Measurements from ENCODE around the gene CLTB. TPM values are rescaled to one million over a fixed set of nuclear protein-coding genes. Genes with fewer than 3 reads are reported as not detected.

The CLTB gene
- total and polyA plus RNA-seq, 10 of the 15 experiments (the other 5 are each of a cell fraction or from before 2014, with no cell fraction given), result 1.6 to 52.8 (median 36.9) TPM

DNA sequence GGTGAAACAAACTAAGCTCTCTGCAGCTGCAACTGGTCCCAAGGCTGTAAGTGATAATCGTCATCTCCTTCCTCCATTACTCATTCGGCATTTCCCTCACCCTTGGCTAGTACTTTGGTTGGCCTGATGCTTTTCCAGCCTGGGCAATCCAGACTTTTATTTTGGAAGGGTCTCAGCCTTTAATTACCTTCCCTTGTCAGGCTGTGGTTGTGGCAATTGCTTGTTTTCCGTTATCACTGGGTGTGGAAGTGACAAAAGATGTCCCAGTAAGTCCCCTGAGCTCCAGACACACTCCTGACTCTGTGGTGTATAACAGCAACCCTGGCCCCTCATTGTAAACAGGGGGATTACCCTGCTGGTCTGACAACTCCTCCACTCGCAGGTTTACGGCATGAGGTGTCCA, 25.6 kb upstream of the CLTB start:
- no peak overlapping the region; the same call in 1 of the 2 replicates for H2AFZ ChIP-seq (ENCODE audit: control insufficient read depth, low read depth, low read length)
- CTCF ChIA-PET, result interaction anchor here (1.9 kb wide), 1 partner anchor 25 kb away, joined by 5 read pairs; no protein-coding TSS in a partner anchor
- H4K20me1 ChIP-seq (ENCODE audit: control insufficient read depth, insufficient read depth), result no peaks in the 10 kb centered on the region
- no peak overlapping the region for H3K4me3 ChIP-seq
- FAIRE-seq (no peak), DNase-seq (ENCODE audit: low read depth, low spot score) (no peak), ATAC-seq (no peak)
- H3K79me2 ChIP-seq (ENCODE audit: control insufficient read depth, insufficient read depth, low read length), result no peaks in the 10 kb centered on the region
- in situ Hi-C loops (cut with MboI), result no loop called here
- H3K27me3 ChIP-seq (replicated peaks in 1 of 2; ENCODE audit: control insufficient read depth in 2 of 2, insufficient read depth in 2 of 2, low read length in 1 of 2), result 0 out of 4 replicates have a peak, but pooled peaks cover 0 to 2% of the 10 kb centered on the region in 2 experiments
- TF ChIP-seq JUND (IDR thresholded peaks at IDR 0.05; ENCODE audit: low read depth, low read length) (no peak), TCF7 (IDR thresholded peaks at IDR 0.05; ENCODE audit: borderline replicate concordance) (no peak), ZNF687 (IDR thresholded peaks at IDR 0.05) (no peak), PAX5 (IDR thresholded peaks at IDR 0.05; ENCODE audit: borderline replicate concordance, low read depth, low read length) (no peak), NR2C1 (IDR thresholded peaks at IDR 0.05) (no peak), REST (IDR thresholded peaks at IDR 0.05; ENCODE audit: low read depth, low read length) (no peak), PAX8 (IDR thresholded peaks at IDR 0.05) (no peak), MTA2 (IDR thresholded peaks at IDR 0.05; ENCODE audit: low read depth) (no peak), IKZF2 (IDR thresholded peaks at IDR 0.05) (no peak), HDAC2 (IDR thresholded peaks at IDR 0.05) (no peak), ZNF622 (IDR thresholded peaks at IDR 0.05) (no peak), TAF1 (IDR thresholded peaks at IDR 0.05; ENCODE audit: borderline replicate concordance, low read depth, low read length) (no peak)
- 16% methylated on average over 5 of the region's 5 CpGs for WGBS (ENCODE audit: insufficient coverage, insufficient replicate concordance, low lambda C conversion rate, missing lambda C conversion rate)
- intact Hi-C loops (cut with micrococcal nuclease; ENCODE audit: unreplicated experiment), result no loop called here
- H3K27ac ChIP-seq (ENCODE audit: control insufficient read depth, insufficient read depth), result no peak overlapping the region
- peaks cover 2% of the 10 kb centered on the region for H3K4me1 ChIP-seq (ENCODE audit: control insufficient read depth, insufficient read depth, low read length)
- no peak overlapping the region for H3K4me2 ChIP-seq (ENCODE audit: control insufficient read depth, insufficient read depth)
- POLR2A ChIA-PET, result no interaction called here
- H3K9me3 ChIP-seq (replicated peaks; ENCODE audit: control insufficient read depth, insufficient read depth, low read length), result no peaks in the 10 kb centered on the region
- SMC1A ChIA-PET (ENCODE audit: uncharacterized antibody, unreplicated experiment), result interaction anchor here (0.6 kb wide), 2 partner anchors 20 to 173 kb away, joined by 3 to 4 read pairs; no protein-coding TSS in a partner anchor
- H3K9ac ChIP-seq (ENCODE audit: control insufficient read depth, insufficient read depth, low read length), result no peak overlapping the region
- RAD21 ChIA-PET (ENCODE audit: unreplicated experiment), result no interaction called here
- BruUV-seq (replicated peaks), result no TSS peak
- no peaks in the 10 kb centered on the region for H3K36me3 ChIP-seq (ENCODE audit: control insufficient read depth in 2 of 2, insufficient read depth in 2 of 2, low read length in 1 of 2)

Measured in GM12878 (cell line).